Calu3 (cell line): ENCODE results near the gene MAP2K6. TPM values are rescaled to one million over a fixed set of nuclear protein-coding genes. Genes with fewer than 3 reads are reported as not detected.

Experiments
- BruUV-seq: library from RNA; stranded (reverse); fragments of 400-500 nt; replicated peaks from 2 replicates; lab custom pipeline; 2021; lab: Mats Ljungman, UMichigan
- CTCF ChIA-PET: fragments of 300-600 bp; sonication (Branson Sonifier 250); formaldehyde crosslinking; loops from one replicate; lab custom pipeline; 2022; ENCODE audit warnings: antibody characterized with exemption; lab: Charles Lee
- DNase-seq: peaks from one replicate; pipeline ENCODE4 v3.0.0; 2022
- H3K27ac Mint-ChIP-seq: one replicate; pipeline ENCODE4 v1.8.0; 2022; ENCODE audit warnings: mixed read lengths; ENCODE audit not compliant: unreplicated experiment
- H3K27me3 Mint-ChIP-seq: one replicate; pipeline ENCODE4 v1.8.0; 2022; ENCODE audit warnings: mixed read lengths; ENCODE audit not compliant: unreplicated experiment
- H3K36me3 Mint-ChIP-seq: one replicate; pipeline ENCODE4 v1.8.0; 2022; ENCODE audit warnings: mild to moderate bottlenecking, moderate library complexity, mixed read lengths; ENCODE audit not compliant: insufficient read depth, unreplicated experiment
- H3K4me1 Mint-ChIP-seq: one replicate; pipeline ENCODE4 v1.8.0; 2022; ENCODE audit warnings: mild to moderate bottlenecking, low read depth, mixed read lengths; ENCODE audit not compliant: unreplicated experiment
- H3K4me3 Mint-ChIP-seq: one replicate; pipeline ENCODE4 v1.8.0; 2022; ENCODE audit warnings: mild to moderate bottlenecking, low read depth, moderate library complexity, mixed read lengths; ENCODE audit not compliant: unreplicated experiment
- H3K9me3 Mint-ChIP-seq: one replicate; pipeline ENCODE4 v1.8.0; 2022; ENCODE audit warnings: low read depth, mixed read lengths; ENCODE audit not compliant: unreplicated experiment
- CTCF ChIP-seq: fragments of 200-600 bp; IDR thresholded peaks from one replicate; pipeline ENCODE4 v1.8.0; 2022; ENCODE audit warnings: antibody characterized with exemption; ENCODE audit not compliant: unreplicated experiment
- intact Hi-C: fragments of 100-400 bp; cut with micrococcal nuclease; formaldehyde crosslinking; loops from one replicate; pipeline ENCODE4 v1.10.0; 2022; ENCODE audit not compliant: unreplicated experiment
- total RNA-seq: library from RNA; stranded (reverse); gene quantifications from 2 replicates; pipeline ENCODE4 v1.2.3, GENCODE V29; 2022

The MAP2K6 gene
- total RNA-seq, 1 experiment from 2014 or later = 13.0 TPM

GRCh38 chr17:69558796-69559195 is 144.3 kb downstream of the MAP2K6 start:
- no peaks in the 10 kb centered on the region for H3K36me3 Mint-ChIP-seq
- no peak for TF ChIP-seq CTCF
- no peak for DNase-seq
- no peak overlapping the region for H3K27ac Mint-ChIP-seq
- CTCF ChIA-PET = no interaction called here
- peaks cover 1% of the 10 kb centered on the region for H3K9me3 Mint-ChIP-seq
- H3K4me3 Mint-ChIP-seq = no peak overlapping the region
- no peaks in the 10 kb centered on the region for H3K4me1 Mint-ChIP-seq
- intact Hi-C loops = no loop called here
- H3K27me3 Mint-ChIP-seq = no peaks in the 10 kb centered on the region
- no TSS peak for BruUV-seq

- peaks cover 15% of the 10 kb centered on the region for H3K27me3 Mint-ChIP-seq
- H3K4me1 Mint-ChIP-seq = no peaks in the 10 kb centered on the region
- no peak for DNase-seq
- no TSS peak for BruUV-seq
- no peaks in the 10 kb centered on the region for H3K9me3 Mint-ChIP-seq
- no peaks in the 10 kb centered on the region for H3K36me3 Mint-ChIP-seq
- no peak for TF ChIP-seq CTCF
- intact Hi-C loops = no loop called here
- no peak overlapping the region for H3K4me3 Mint-ChIP-seq
- no peak overlapping the region for H3K27ac Mint-ChIP-seq
- CTCF ChIA-PET = interaction anchor here (0.6 kb wide), 1 partner anchor 13 kb away, joined by 3 read pairs; no protein-coding TSS in a partner anchor
Measured at GRCh38 chr17:69560987-69561441, 146.5 kb downstream of the MAP2K6 start.

GRCh38 chr17:69561462-69561861 is 147.0 kb downstream of the MAP2K6 start:
- H3K4me1 Mint-ChIP-seq = no peaks in the 10 kb centered on the region
- H3K4me3 Mint-ChIP-seq = no peak overlapping the region
- CTCF ChIA-PET = interaction anchor here (0.6 kb wide), 1 partner anchor 13 kb away, joined by 3 read pairs; no protein-coding TSS in a partner anchor
- no peaks in the 10 kb centered on the region for H3K9me3 Mint-ChIP-seq
- DNase-seq = no peak
- H3K27me3 Mint-ChIP-seq = peaks cover 18% of the 10 kb centered on the region
- intact Hi-C loops = no loop called here
- no TSS peak for BruUV-seq
- H3K27ac Mint-ChIP-seq = no peak overlapping the region
- no peak for TF ChIP-seq CTCF
- H3K36me3 Mint-ChIP-seq = no peaks in the 10 kb centered on the region

GRCh38 chr17:69565447-69565846 is 150.9 kb downstream of the MAP2K6 start:
- no peak overlapping the region for H3K4me3 Mint-ChIP-seq
- CTCF ChIA-PET = interaction anchor here (0.6 kb wide), 1 partner anchor 10 kb away, joined by 3 read pairs; no protein-coding TSS in a partner anchor

More at GRCh38 chr17:69565447-69565846, 150.9 kb downstream of the MAP2K6 start:
- intact Hi-C loops = loop anchor here (5.0 kb wide), 1 partner anchor 987 kb away; no protein-coding TSS in a partner anchor
- no peak for DNase-seq
- H3K4me1 Mint-ChIP-seq = no peaks in the 10 kb centered on the region
- peaks cover 18% of the 10 kb centered on the region for H3K27me3 Mint-ChIP-seq
- H3K9me3 Mint-ChIP-seq = no peaks in the 10 kb centered on the region
- H3K36me3 Mint-ChIP-seq = peaks cover 8% of the 10 kb centered on the region
- TF ChIP-seq CTCF = no peak
- BruUV-seq = no TSS peak
- no peak overlapping the region for H3K27ac Mint-ChIP-seq
